SK-N-SH treated with all-trans-retinoic acid at 6 μM for 48 hours (cell line): ENCODE results near the gene SCARB2.

Source experiments
- CSDC2 ChIP-seq: fragments of 250-450 bp; sonication (Bioruptor Pico); IDR thresholded peaks from 2 replicates; pipeline ENCODE4 v1.5.0; 2020; ENCODE audit warnings: mild to moderate bottlenecking, moderate library complexity
- TOX ChIP-seq: fragments of 250-450 bp; sonication (Bioruptor Pico); IDR thresholded peaks from 2 replicates; pipeline ENCODE4 v1.8.0; 2021; ENCODE audit warnings: mild to moderate bottlenecking, moderate library complexity, borderline replicate concordance
- ZFP30 ChIP-seq: fragments of 450-650 bp; formaldehyde crosslinking; IDR thresholded peaks from 2 replicates; pipeline ENCODE4 v1.5.0; 2022; ENCODE audit warnings: mild to moderate bottlenecking, moderate library complexity
- TF ChIP-seq, protein P1 (sequence below): fragments of 250-450 bp; sonication (Bioruptor Pico); IDR thresholded peaks from 2 replicates; pipeline ENCODE4 v1.5.1; 2020; ENCODE audit warnings: low read depth, mild to moderate bottlenecking, moderate library complexity

DNA sequence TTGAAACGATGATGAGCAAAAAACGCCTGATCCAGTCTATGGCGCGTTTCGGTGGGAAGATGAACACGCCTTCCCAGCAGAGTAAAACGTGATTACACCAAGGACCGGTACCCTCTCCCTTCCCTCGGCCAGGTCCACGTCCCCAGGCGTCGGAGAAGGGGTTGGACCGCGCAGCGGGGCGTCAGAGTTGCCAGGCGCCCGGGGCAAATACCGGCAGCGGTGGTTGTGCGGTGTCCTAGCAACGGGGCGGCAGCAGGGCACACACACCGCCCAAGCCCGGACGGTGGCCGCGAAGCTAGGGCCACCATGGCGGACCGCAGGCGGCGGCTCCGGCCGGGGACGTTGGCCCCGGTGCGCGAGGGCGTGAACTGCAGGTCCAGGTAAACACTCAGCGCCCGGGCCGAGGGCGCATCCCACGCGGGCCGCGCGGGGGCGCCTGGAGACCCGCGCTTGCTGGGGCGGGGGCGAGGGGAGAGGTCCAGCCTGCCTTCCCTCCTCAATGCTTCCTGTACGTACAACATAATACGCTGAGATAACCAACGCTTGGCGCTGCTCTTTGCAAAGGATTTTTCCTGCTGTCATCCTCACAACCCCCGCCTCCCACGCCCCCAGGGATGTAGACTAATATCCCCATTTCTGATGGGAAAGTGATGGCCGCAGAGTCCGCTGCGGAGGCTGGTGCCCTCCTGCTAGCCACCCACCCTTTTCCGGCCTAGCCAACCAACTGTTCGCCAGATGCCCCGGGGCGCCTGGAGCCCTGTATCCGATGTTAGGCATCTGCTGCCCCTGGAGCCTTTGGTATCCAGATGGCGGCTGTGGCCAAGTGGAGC lies 38.0 kb upstream of the SCARB2 start, which contains the start of gene FAM47E:
- TF ChIP-seq TOX (CRISPR knock-in tag) (no peak), ZFP30 (CRISPR knock-in tag) (no peak), CSDC2 (CRISPR knock-in tag) (no peak)
- TF ChIP-seq, protein P1, sequence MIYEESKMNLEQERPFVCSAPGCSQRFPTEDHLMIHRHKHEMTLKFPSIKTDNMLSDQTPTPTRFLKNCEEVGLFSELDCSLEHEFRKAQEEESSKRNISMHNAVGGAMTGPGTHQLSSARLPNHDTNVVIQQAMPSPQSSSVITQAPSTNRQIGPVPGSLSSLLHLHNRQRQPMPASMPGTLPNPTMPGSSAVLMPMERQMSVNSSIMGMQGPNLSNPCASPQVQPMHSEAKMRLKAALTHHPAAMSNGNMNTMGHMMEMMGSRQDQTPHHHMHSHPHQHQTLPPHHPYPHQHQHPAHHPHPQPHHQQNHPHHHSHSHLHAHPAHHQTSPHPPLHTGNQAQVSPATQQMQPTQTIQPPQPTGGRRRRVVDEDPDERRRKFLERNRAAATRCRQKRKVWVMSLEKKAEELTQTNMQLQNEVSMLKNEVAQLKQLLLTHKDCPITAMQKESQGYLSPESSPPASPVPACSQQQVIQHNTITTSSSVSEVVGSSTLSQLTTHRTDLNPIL (CRISPR knock-in tag), result no peak
